Measurements from ENCODE around the gene SYNE2.
"Not testable (repeated sequence)": the region's sequence is repeated elsewhere in the genome, so short reads cannot be mapped to it uniquely, and the experiment has no call there.

Gene SYNE2

DNA sequence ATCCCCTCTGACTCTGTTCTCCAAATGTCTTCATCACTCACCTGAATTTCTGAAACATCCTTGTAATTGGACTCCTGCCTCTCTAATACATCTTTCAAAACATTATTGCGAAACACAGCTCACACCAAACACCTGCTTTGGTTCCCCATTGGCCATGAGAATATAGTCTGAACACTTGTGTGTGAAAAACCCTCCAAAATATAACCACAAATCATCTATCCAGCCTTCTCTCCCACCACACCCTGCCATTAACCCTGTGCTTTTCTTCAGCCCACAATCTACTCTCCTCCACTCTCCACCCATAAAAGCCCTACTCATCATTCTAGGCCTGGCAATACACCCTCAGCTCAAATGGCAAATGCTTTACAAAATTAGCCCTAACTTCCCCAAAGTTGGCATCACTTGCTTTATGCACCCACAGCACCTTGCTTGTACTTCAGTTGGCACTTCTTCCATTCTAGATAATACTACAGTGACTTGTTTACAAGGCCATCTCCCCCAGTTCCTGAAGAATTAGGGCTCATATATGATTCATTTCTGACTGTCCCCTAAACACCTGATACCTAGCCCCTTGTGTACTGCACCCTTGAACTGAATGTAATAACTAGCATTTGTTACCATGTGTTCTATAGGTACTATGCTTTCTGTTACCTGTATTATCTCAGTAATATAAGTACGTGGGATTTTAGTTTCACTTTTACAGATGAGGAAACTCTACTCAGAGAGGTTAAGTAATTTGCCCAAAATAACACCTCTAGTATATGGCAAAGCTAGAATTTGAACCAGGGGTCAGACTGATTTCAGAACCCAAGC, 17.3 kb downstream of the SYNE2 start:
- not testable (repeated sequence) for DNase-seq (ENCODE audit: low read depth in 2 of 2)

DNA sequence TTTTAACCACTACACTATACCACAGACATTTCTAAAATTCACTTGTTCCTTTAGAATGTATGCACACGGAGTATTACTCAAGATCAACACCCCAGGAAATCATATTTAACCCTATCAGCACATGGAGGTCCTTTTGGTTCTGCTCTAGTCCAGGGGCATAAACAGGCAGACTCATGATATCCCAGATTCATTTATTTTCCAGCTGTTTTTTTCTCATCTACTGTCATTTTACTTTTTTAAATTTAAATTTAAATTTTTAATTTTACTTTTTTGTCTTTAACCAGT, 17.9 kb downstream of the SYNE2 start:
- not testable (repeated sequence) for DNase-seq (ENCODE audit: low read depth in 2 of 2)

DNA sequence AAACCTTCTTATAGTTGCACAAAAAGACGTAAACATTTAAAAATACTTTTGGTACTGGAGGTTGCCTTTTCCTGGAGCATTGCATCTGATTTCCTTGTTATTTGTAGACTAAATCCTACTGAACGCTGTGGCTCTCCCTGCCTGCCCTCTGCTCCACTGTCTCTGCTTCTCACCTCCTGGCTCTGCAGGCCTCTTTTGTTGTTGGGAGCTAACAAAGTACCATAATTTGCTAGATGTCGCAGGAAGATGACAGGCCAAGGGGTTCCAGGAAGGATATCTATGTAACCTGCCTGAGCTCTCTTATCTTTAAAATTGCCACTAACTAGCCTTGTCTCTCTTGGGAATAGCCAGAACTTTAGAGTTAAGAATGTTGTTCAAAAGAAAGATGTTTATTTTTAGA, 21.4 kb downstream of the SYNE2 start:
- DNase-seq (ENCODE audit: low read depth in 2 of 2): no peak

DNA sequence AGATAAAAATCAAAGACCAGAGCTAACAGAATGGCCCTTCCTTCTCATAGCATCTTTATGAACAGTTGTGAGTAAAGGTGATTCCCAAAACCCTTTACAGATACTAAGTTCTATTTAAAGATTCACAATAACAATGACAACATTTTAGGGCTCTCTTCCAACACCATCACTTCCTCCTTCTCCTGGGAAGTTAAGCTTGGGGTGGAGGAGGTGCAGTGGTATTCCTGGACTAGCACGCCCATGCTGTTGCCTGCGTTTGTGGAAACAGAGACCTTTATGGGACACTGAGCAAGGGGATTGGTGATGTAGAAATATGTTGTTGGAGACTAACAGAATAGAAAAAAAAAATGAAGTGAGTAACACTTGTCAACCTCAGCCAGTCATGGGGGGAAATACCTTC, 22.5 kb downstream of the SYNE2 start:
- DNase-seq (ENCODE audit: low read depth in 2 of 2): no peak

DNA sequence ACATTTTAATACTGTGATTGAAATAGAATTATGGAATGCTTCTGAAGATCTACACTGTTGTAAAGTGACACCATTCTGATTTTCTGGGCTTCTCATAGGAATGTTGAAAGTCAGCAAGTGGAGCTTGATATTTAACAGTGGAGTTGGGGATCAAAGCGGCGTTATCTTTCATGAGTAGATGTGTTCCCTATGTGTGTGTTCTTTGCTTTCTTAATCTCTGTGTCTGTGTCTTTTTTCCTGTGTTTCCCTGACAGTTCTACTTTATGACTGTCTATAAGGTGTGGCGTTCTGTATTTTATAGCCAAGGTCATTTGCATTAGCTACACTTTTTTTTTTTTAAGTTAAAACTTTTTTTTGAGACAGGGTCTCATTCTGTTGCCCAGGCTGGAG, 24.7 kb downstream of the SYNE2 start:
- no peak for DNase-seq (ENCODE audit: low read depth in 2 of 2)

DNA sequence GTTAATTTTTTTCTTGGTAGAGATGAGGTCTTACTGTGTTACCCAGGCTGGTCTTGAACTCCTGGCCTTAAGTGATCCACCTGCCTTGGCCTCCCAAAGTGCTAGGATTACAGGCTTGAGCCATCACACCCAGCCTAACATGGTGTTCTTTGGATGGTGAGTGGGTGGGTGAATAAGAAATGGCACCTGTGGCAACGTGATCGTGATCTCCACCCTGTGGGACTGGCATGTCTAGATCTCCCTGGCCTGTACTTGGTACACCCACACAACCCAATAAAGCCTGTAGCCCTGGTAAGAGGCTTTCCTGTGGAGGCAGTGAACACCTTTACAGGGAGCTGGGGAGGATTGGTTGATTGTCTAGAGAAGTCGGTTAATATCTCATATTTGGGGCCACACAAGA, 25.2 kb downstream of the SYNE2 start:
- no peak for DNase-seq (ENCODE audit: low read depth in 2 of 2)

DNA sequence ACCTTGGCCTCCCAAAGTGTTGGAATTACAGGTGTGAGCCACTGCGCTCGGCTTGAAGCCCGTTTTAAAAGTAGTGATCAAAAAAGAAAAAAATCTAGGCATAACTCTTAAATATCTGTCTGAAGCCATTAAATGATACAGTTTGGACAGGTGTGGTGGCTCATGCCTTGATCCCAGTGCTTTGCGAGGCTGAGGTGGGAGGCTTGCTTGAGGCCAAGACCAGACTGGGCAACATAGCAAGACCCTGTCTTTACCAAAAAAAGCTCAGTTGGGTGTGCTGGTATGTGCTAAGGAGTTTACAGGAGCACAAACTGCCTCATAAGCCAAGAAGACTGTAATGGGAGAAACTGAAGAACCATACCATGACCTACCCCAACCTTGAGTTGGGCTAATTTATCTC, 26.0 kb downstream of the SYNE2 start:
- DNase-seq (ENCODE audit: low read depth in 2 of 2): no peak

DNA sequence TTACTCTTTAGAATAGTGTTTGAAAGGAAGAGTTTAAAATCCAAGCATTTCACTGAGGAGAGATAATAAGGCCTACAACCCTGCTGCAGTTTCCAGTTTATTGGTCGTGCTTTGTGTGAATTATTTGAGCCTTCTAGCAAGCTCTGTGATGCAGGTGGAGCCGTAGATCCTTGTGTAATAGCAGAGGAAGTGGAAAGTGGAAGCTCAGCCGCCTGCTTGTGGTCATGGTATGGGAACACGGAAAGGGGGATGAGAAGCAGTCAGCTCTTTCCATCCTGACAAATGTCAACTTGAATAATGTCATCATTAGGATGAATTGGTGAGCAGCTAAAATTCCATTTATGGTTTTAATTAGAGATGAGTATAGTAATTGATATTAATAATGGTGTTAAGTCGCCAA, 29.1 kb downstream of the SYNE2 start:
- no peak for DNase-seq (ENCODE audit: low read depth in 2 of 2)

DNA sequence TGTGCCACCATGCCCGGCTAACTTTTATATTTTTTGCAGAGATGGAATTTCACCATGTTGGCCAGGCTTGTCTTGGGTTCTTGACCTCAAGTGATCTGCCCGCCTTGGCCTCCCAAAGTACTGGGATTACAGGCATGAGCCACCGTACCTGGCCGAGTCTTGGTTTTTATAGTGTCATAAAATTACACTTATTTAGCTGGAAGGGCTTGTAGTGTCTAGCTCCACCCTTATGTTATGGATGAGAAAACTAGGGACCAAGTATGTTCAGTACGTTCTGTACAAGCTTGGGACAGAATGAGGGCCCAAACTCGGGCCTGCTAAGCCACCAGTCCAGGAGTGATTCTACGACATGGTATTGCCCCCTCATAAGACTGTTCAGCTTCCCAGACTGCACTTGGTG, 35.1 kb downstream of the SYNE2 start:
- no peak for DNase-seq (ENCODE audit: low read depth in 2 of 2)

DNA sequence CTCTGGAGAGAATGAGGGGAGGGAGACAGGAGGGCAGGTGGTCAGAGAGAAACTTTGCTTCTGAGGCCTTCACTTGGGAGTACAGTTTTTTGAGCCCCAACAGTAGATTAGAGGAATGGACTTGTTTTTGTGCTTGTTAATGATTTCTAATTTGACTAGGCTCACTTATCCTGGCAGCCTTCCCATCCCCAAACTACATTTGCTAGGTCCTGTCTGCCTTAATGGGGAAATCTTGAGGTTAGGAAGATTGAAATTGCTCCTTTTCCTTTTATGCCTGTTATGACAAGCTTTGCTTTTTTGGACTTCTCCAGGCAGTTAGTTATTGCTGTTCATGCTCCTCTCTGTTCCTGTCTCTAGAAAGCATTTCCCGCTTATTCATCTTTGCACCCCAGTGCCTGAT, 37.7 kb downstream of the SYNE2 start:
- no peak for DNase-seq (ENCODE audit: low read depth in 2 of 2)

DNA sequence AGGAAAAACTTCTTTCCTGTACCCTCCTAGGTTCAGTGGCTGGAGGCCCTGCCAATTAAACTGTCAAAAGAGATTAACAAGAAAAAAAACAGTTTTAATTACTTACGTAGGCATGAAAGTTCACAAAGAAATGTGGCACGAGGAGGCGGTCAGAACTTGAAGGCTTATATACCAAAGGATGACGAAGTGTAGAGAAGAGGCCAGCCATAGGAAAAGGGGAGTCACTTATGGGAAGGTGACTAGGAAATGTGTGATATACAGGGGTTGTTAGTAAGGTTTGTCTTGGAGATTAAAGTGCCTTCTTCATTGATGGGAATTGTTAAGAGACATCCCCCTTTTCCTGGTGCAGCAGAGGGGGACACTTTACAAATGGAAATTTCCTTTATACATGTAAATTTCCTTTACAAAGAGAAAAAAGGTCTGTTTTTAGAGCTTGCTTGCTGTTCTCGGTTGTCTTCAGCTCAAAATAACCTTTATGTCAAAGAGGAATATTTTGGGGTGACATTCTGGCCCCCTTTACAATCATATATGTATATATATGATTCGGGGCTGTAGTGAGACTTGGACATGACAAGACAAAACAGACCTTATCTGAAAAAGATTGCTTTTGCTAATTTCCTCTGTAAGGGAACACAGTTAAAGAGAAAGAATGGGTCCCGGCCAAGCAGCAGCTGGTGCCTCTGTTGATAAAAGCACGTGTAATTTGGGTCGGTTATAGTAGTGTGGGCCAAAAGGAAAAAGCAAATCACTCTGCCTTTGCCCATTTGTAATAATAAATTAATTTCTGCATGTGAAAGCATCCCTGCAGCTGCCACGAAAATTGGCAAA, 38.6 kb downstream of the SYNE2 start:
- DNase-seq (ENCODE audit: low read depth in 2 of 2): no peak

DNA sequence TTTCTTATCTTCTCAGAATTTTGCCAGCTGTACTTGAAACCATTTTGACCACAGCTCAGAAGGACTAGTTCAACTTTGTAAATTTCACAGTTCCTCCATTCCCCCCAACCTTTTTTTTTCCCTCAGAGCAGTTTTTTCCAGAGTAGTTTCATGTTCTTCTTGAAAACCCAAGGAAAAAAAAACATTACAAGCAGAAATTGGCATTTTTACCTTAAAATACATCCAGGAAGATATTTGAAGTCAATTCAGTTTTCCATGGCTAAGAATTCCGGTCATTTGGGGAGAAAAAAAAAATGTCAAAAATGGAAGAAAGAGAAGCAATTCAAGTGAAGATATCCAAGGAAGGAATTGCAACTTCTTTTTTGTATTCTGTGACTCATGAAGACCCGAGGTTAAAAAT, 39.5 kb downstream of the SYNE2 start:
- no peak for DNase-seq (ENCODE audit: low read depth in 2 of 2)

DNA sequence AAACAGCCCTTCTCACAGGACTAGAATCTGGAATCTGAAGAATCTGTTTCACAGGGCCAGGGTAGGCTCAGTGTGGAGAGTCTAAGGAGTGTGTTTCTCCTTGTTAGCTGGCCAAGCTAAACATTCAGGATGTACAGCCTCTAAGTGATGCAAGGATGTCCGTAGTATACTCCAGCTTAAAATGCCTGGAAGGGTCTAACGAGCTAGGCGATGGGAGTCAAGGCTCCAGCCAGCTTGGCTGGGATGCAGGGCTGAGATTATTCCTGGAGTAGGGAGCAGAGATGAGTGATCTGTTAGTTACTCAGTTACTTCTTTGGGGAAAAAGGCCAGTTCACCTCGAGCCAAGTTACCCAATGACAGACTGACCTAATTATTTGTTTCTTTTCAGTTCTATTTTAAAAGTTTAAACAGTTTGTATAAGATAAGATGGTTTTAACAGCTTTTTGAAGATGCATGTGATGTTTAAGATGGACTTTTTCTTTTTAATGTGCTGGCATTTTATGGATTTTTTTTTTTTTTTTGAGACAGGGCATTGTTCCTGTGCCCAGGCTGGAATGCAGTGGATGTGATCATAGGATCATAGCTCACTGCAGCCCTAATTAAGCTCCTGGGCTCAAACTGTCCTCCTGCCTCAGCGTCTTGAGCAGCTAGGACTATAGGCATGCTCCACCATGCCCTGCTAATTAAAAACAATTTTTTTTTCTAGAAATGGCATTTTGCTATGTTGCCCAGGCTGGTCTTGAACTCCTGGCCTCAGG, 41.1 kb downstream of the SYNE2 start:
- DNase-seq (ENCODE audit: low read depth in 2 of 2): no peak

DNA sequence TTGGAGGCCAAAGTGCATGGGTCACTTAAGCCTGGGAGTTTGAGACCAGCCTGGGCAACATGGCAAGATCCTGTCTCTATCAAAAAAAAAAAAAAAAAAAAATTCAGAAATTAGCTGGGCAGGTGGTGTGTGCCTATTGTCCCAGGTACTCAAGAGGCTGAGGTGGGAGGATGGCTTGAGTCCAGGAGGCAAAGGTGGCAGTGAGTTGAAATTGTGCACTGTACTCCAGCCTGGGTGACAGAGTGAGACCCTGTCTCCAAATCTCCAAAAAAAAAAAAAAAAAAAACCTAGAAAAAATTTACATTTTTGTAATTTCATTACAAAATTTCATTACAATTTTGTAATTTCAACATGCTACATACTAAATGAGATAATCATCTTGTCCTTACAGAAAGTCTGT, 42.7 kb downstream of the SYNE2 start:
- DNase-seq (ENCODE audit: low read depth in 2 of 2): no peak

DNA sequence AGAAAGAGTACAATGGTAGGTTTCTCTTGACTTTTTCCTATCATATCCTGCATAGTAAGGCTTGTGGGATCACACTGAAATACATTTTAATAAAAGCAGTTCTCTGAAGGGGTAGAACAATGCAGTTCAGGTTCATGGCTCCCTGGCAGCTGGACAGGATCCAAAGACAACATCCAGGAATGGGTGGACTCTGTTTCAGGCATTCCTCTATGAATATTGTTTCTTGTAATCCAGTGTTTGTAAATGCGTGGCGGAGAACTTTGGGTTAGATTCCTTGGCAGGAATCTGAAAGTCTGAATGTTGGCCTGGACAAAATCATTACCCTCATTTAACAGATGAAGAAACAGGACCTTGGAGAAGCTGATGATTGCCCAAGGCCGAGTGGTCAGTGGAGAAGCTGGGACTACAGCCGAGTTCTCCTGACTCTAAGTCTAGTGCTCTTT, 43.5 kb downstream of the SYNE2 start:
- DNase-seq (ENCODE audit: low read depth in 2 of 2): no peak

DNA sequence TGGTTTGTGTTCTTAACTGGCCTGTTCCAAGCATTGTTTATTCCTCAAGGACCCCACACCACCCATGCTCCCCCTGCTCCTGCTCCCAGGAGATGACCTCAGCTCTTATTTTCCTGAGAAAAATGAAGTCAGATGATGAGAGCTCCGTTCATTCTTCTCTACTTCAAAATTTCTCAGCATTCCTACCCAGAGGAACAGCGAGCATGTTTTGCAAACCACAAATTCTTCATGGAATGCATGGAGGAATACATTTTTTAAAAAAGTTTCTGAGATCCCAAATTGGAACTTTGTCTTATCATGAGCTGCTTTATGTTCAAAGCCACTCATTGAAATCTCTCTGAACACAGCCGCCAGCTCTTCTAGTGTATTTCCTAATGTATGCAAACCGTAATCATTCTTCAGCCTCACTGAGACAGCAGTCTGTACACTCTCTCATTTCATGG, 44.9 kb downstream of the SYNE2 start:
- no peak for DNase-seq (ENCODE audit: low read depth in 2 of 2)

DNA sequence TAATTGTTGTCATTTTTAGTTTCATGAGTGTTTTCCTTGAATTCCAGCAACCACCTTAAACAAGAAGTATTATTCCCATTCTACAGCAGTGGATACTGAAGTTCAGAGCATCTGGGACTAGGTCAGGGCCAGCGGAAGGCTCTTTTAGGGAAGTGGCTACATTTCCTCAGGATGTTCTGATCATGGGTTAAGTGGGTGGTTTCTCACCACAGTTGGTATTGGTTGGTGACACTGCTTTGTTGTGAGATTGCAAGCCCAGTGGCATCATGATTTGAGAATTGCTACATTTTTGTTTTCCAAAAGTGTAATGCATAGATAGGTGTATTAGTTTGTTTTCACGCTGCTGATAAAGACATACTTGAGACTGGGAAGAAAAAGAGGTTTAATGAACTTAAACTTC, 47.1 kb downstream of the SYNE2 start:
- DNase-seq (ENCODE audit: low read depth in 2 of 2): no peak

DNA sequence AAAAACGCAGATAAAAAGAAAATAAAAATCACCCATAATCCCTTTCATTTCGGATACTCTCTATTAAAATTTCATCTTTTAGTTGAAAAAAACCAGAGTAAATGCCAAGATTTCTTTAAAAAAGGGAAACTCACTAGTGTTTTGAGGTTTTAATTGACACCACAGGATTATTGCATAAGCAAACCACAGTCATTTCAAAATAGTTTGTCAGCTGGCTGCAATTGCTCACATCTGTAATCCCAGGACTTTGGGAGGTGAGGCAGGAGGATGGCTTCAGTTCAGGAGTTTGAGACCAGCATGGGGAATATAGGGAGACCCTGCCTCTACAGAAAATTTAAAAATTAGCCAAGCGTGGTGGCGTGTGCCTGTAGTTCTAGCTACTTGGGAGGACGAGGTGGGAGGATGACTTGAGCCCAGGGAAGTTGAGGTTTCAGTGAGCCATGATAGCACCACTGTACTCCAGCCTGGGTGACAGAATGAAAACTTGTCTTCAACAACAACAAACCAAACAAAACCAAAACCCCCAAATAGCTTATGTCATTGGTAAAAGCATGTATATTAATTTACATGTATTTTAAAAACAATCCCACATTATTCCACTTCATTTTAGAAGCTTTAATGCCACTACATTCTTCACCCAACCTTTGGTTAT, 48.8 kb downstream of the SYNE2 start:
- DNase-seq (ENCODE audit: low read depth in 2 of 2): no peak

DNA sequence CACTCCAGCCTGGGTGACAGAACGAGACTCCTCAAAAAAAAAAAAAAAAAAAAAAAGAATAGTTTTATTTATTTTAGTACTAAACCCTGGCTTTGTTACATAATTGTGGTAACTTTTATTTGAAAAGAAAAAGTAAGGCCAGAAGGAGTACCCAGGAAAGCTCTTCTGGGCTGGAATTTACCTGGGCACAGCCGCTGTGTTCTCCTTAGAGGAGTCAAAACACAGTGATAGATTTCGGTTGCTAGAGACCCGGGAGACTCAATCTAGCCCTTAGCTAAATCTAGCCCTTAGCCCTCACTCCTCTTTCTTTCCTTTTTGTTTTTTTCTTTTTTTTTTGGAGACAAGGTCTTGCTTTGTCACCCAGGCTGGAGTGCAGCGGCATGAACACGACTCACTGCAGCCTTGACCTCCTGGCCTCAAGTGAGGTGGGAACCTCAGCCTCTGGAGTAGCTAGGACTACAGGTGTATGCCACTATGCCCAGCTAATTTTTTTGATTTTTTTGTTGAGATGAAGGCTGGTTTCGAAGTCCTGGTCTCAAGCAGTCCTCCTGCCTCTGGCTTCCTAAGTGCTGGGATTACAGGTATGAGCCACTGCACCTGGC, 49.7 kb downstream of the SYNE2 start:
- DNase-seq (ENCODE audit: low read depth in 2 of 2): no peak

DNA sequence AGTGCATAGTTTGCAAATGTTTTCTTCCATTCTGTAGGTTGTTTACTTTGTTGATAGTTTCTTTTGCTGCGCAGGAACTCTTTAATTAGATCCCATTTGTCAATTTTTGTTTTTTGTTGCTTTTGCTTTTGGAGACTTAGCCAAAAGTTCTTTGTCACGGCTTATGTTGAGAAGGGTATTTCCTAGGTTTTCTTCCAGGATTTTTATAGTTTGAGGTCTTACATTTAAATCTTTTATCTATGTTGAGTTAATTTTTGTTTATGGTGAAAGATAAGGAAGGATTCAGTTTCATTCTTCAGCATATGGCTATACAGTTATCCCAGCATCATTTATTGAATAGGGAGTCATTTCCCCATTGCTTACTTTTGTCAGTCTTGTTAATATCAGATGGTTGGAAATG, 51.9 kb downstream of the SYNE2 start:
- DNase-seq (ENCODE audit: low read depth in 2 of 2): no peak

DNA sequence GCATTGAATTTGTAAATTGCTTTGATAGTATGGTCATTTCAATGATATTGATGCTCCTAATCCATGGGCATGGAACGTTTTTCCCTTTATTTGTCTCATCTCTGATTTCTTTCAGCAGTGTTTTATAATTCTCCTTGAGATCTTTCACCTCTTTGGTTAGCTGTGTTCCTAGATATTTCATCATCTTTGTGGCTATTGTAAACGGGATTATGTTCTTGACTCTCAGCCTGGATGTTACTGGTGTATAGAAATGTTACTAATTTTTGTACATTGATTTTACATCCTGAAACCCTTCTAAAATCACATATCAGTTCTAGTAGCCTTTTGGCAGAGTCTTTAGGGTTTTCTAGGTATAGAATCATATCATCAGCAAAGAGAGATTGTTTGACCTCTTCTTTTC, 52.6 kb downstream of the SYNE2 start:
- DNase-seq (ENCODE audit: low read depth in 2 of 2): no peak
